ENCODE data around the gene LEAP2. TPM values are rescaled to one million over a fixed set of nuclear protein-coding genes. Genes with fewer than 3 reads are reported as not detected.

Gene LEAP2
- total RNA-seq, 4 donors from 2014 or later = 0.21 to 9.1 (median 1.7) TPM

- peaks cover 15% of the 10 kb centered on the region for H3K4me1 ChIP-seq
- H3K9me3 ChIP-seq = no peaks in the 10 kb centered on the region
- H3K36me3 ChIP-seq = peaks cover 40% of the 10 kb centered on the region
- no peak for DNase-seq (ENCODE audit: low spot score in 2 of 2)
- H3K27me3 ChIP-seq = no peaks in the 10 kb centered on the region
- H3K4me3 ChIP-seq = no peak overlapping the region
- no peak overlapping the region for H3K27ac ChIP-seq
- TF ChIP-seq CTCF (IDR thresholded peaks at IDR 0.05) (no peak), POLR2A (IDR thresholded peaks at IDR 0.05) (no peak), EP300 (IDR thresholded peaks at IDR 0.05) (no peak), POLR2AphosphoS5 (IDR thresholded peaks at IDR 0.05) (no peak)
- 88% methylated on average over 5 of the region's 5 CpGs for WGBS
Measured at GRCh38 chr5:132871459-132872284, 1.8 kb upstream of the LEAP2 start.

GRCh38 chr5:132872788-132873118 lies 715 bp upstream of the LEAP2 start:
- peaks cover 42% of the 10 kb centered on the region for H3K36me3 ChIP-seq
- no peaks in the 10 kb centered on the region for H3K9me3 ChIP-seq
- H3K4me1 ChIP-seq = peaks cover 6% of the 10 kb centered on the region
- no peak for TF ChIP-seq CTCF (IDR thresholded peaks at IDR 0.05)
- no peak for TF ChIP-seq EP300 (IDR thresholded peaks at IDR 0.05)
- TF ChIP-seq POLR2AphosphoS5 (IDR thresholded peaks at IDR 0.05) = no peak
- TF ChIP-seq POLR2A (IDR thresholded peaks at IDR 0.05) = no peak
- no peak overlapping the region for H3K4me3 ChIP-seq
- WGBS = 92% methylated on average over 1 of the region's 1 CpG
- no peak overlapping the region for H3K27ac ChIP-seq
- no peaks in the 10 kb centered on the region for H3K27me3 ChIP-seq
- no peak for DNase-seq (ENCODE audit: low spot score in 2 of 2)

GRCh38 chr5:132873930-132874271 lies 433 bp downstream of the LEAP2 start:
- 94% methylated on average over 3 of the region's 3 CpGs for WGBS
- Histone ChIP-seq H3K9me3 (no peaks in the 10 kb centered on the region), H3K27ac (no peak overlapping the region), H3K27me3 (no peaks in the 10 kb centered on the region), H3K4me1 (peaks cover 4% of the 10 kb centered on the region), H3K4me3 (no peak overlapping the region), H3K36me3 (peaks cover 44% of the 10 kb centered on the region)
- TF ChIP-seq POLR2AphosphoS5 (IDR thresholded peaks at IDR 0.05) = no peak
- no peak for TF ChIP-seq EP300 (IDR thresholded peaks at IDR 0.05)
- no peak for TF ChIP-seq CTCF (IDR thresholded peaks at IDR 0.05)
- TF ChIP-seq POLR2A (IDR thresholded peaks at IDR 0.05) = no peak
- no peak for DNase-seq (ENCODE audit: low spot score in 2 of 2)

DNA sequence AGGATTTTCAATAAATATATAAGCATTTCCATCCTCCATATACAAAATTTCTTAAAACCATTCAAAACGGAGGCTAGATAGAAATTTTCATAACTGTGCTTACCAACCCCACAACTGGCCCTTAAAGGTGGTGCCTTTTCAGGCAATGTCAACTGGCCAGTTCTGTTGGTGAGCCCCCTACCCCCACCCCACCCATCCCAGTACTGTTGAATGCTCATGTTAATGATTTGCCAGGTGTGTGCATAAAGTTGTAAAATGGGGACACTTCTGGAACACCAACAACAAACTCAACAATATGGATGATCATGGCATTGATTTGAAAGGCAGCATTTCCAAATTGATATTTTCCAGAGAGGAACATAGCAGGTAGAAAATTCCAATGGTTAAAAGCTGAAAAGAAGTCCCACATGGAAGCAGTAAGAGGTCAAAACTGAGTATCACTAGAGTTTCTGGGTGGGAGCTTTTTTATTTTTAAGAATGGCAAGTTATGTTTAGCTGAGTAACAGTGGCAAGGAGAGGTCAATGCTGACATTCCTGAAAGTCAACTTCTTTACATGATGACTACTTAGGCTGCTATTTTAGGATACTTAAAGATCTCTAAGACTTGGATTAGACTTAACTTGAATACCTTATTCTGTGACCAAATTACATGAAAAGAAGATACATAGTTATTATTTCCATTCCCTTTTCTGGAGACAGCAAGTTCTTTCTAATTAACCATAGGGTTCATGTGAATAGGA lies 2.7 kb downstream of the LEAP2 start:
- no peaks in the 10 kb centered on the region for H3K27me3 ChIP-seq
- H3K27ac ChIP-seq = no peak overlapping the region
- DNase-seq (ENCODE audit: low spot score in 2 of 2) = no peak
- H3K9me3 ChIP-seq = no peaks in the 10 kb centered on the region
- H3K36me3 ChIP-seq = peaks cover 52% of the 10 kb centered on the region
- H3K4me1 ChIP-seq = peaks cover 4% of the 10 kb centered on the region
- 97% methylated on average over 1 of the region's 1 CpG for WGBS
- no peak overlapping the region for H3K4me3 ChIP-seq
- no peak for TF ChIP-seq EP300 (IDR thresholded peaks at IDR 0.05)
- no peak for TF ChIP-seq POLR2AphosphoS5 (IDR thresholded peaks at IDR 0.05)
- no peak for TF ChIP-seq POLR2A (IDR thresholded peaks at IDR 0.05)
- TF ChIP-seq CTCF (IDR thresholded peaks at IDR 0.05) = no peak

GRCh38 chr5:132877466-132877865 lies 4.0 kb downstream of the LEAP2 start:
- H3K27me3 ChIP-seq = no peaks in the 10 kb centered on the region
- DNase-seq (ENCODE audit: low spot score in 2 of 2) = no peak
- peaks cover 4% of the 10 kb centered on the region for H3K4me1 ChIP-seq
- no peaks in the 10 kb centered on the region for H3K9me3 ChIP-seq
- WGBS = 73% methylated on average over 2 of the region's 2 CpGs
- TF ChIP-seq POLR2A (IDR thresholded peaks at IDR 0.05) = no peak
- H3K4me3 ChIP-seq = no peak overlapping the region
- peaks cover 62% of the 10 kb centered on the region for H3K36me3 ChIP-seq
- H3K27ac ChIP-seq = no peak overlapping the region
